ENCODE results near the gene RPLP1. TPM values are rescaled to one million over a fixed set of nuclear protein-coding genes. Genes with fewer than 3 reads are reported as not detected.

Gene RPLP1
- total RNA-seq, 1 donor from 2014 or later = 379 TPM

DNA sequence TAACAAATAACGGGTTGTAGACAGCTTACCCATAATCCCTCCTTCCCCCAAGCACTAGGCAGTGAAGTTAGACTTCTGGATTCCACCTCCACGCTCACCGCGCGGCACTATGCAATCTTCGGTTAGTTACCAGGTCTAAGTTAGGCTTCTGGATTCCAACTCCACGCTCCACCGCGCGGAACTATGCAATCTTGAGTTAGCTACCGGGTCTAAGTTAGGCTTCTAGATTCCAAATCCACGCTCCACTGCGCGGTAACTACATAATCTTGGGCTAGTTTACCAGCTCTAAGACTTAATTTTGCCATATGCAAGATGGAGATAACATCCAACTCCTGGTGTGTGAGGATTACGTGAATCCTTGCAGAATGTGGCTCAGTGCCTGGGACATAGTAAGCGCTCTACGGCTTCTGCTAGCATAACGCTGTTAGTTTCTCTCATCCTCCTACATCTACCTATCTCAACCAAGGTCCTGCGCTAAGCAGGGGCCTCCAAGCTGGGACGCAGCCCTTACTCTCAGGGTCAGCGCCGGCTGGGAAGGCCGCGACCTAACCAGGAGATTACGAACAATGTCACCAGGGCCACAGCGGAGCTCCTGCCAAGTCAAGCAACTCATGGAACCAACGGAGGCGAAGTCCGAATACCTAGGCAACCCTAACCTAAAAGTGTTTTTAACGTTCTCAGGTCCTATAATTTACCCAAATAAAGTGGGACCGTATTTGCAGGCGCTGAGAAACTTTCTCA, 497 bp upstream of the RPLP1 start:
- TF ChIP-seq, protein P1, sequence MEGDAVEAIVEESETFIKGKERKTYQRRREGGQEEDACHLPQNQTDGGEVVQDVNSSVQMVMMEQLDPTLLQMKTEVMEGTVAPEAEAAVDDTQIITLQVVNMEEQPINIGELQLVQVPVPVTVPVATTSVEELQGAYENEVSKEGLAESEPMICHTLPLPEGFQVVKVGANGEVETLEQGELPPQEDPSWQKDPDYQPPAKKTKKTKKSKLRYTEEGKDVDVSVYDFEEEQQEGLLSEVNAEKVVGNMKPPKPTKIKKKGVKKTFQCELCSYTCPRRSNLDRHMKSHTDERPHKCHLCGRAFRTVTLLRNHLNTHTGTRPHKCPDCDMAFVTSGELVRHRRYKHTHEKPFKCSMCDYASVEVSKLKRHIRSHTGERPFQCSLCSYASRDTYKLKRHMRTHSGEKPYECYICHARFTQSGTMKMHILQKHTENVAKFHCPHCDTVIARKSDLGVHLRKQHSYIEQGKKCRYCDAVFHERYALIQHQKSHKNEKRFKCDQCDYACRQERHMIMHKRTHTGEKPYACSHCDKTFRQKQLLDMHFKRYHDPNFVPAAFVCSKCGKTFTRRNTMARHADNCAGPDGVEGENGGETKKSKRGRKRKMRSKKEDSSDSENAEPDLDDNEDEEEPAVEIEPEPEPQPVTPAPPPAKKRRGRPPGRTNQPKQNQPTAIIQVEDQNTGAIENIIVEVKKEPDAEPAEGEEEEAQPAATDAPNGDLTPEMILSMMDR (IDR thresholded peaks at IDR 0.05) = no peak
- peak in 1 of 2 donors; percentile 78 for DNase-seq (ENCODE audit: low spot score in 2 of 2)
- Histone ChIP-seq H3K27ac (peak overlapping the region; percentile 96 to 97), H3K27me3 (no peaks in the 10 kb centered on the region), H3K9me3 (no peaks in the 10 kb centered on the region), H3K4me3 (peak overlapping the region; percentile 87 to 89), H3K4me1 (peaks cover 8 to 17% of the 10 kb centered on the region in 2 donors), H3K36me3 (peaks cover 11 to 28% of the 10 kb centered on the region in 2 donors)
- intact Hi-C loops (cut with DNase I) = loop anchor here (1.0 to 10.0 kb wide), 3 partner anchors 38 to 1023 kb away; partner anchors contain the start of genes GLCE and KIF23

DNA sequence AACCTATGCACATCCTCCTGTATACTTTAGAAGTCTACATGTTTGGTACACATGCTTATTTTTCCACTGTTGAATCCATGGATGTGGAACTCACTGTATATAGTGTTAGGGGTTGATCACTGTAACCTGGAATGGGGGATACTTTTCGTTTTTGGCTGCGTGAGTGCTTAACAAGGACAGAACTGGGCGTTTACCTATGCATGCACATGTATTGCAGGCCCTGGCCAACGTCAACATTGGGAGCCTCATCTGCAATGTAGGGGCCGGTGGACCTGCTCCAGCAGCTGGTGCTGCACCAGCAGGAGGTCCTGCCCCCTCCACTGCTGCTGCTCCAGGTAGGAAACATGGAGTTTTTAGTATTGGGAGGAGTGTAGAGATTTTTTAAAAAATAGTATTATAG, 2.3 kb downstream of the RPLP1 start:
- Histone ChIP-seq H3K27me3 (no peaks in the 10 kb centered on the region), H3K4me3 (peak overlapping the region; percentile 20 to 89), H3K9me3 (no peaks in the 10 kb centered on the region), H3K27ac (no peak overlapping the region), H3K4me1 (peaks cover 8 to 17% of the 10 kb centered on the region in 2 donors), H3K36me3 (peaks cover 14 to 33% of the 10 kb centered on the region in 2 donors)
- TF ChIP-seq, protein P1 (IDR thresholded peaks at IDR 0.05) = no peak
- intact Hi-C loops (cut with DNase I) = loop anchor here (5.0 to 10.0 kb wide), 2 partner anchors 293 to 1020 kb away; partner anchors contain the start of gene GLCE
- DNase-seq (ENCODE audit: low spot score in 2 of 2) = no peak

DNA sequence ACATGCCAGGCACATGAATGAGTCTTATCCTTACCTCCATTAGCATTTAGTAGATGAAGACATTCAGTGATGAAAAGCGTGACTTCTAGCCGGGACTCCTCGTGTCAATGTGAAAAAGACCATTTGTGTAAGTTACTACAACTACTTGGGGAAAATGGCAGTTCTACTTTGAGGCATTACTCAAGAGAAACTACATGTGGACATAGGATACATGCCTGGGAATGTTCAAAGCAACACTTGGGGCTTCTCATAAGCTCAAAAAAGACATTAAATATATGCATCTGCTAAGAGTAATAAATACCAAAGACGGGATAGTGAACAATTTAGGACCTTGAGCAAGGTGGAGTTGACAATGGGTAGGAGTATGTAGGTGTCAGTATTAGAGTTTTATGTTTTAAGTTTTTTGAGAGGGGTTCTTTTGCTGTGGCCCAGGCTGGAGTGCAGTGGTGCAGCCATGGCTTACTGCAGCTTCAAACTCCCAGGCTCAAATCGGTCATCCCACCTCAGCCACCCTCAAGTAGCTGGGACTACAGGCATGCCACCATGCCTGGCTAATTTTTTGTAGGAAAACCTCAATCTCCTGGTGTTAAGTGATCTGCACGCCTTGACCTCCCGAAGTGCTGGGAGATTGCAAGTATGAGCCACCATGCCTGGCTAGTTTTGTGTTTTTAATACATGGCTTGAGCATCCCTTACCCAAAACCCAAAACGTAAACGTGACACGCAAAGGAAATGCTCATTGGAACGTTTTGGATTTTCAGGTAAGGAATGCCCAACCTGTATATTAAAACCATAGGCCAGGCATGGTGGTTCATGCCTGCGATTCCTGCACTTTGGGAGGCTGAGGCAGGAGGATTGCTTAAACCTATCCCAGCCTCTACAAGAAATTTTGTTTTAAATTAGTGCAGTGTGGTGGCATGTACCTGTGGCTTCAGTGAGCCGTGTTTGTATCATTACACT, 3.9 kb downstream of the RPLP1 start:
- no peak for DNase-seq (ENCODE audit: low spot score in 2 of 2)
- H3K27ac ChIP-seq = no peak overlapping the region
- intact Hi-C loops (cut with DNase I) = loop anchor here (10.0 kb wide), 1 partner anchor 1018 kb away; no protein-coding TSS in a partner anchor
- peaks cover 8 to 17% of the 10 kb centered on the region in 2 donors for H3K4me1 ChIP-seq
- H3K36me3 ChIP-seq = peaks cover 14 to 33% of the 10 kb centered on the region in 2 donors
- H3K4me3 ChIP-seq = no peak overlapping the region
- no peaks in the 10 kb centered on the region for H3K27me3 ChIP-seq
- no peaks in the 10 kb centered on the region for H3K9me3 ChIP-seq
- TF ChIP-seq, protein P1 (IDR thresholded peaks at IDR 0.05) = no peak

DNA sequence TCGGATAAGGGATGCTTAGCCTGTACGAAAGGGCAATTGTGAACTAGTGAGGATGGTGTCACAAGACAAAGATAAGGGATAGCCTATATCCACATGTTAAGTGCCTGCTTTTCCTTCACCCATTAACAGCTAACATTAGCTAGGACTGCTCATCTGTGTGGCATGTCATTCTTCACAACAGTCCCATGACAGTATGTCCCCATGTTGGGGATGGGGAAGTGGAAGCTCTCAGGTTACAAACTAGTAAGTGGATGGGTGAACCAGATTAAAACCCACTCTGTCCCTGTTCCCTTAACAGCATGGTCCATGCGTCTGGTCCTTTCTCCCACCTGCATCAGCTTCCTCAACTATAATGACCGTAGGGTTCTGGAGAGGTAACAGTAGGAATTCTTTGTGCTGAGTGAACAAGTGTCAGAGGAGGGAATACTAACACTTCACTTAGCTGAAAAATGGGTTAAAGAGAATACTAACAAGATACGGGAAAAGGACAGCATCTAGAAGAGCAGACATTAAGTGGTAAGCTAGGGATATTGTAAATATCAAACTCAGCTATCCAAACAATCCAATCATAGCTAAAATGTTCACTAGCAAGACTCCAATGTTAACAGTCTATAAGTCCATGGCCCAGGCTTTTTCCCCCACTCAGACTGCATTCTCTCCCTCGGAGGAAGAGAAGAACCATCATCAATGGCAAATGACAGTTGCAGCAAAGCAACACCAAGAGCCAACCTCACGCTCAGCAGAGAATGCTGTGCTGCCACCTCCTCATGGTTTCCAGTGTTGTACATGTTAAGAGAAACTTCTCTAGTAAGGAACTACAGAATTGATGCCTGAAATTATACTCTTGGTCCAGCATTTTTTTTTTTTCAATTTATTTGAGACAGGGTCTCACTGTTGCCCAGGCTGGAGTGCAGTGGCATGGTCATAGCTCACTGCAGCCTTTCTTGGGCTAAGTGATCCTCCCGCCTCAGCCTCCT, 5.0 kb downstream of the RPLP1 start:
- Histone ChIP-seq H3K4me1 (peaks cover 5 to 21% of the 10 kb centered on the region in 2 donors), H3K27me3 (no peaks in the 10 kb centered on the region), H3K36me3 (peaks cover 14 to 33% of the 10 kb centered on the region in 2 donors), H3K27ac (peak overlapping the region in 1 of 2 donors; percentile 11), H3K4me3 (no peak overlapping the region), H3K9me3 (no peaks in the 10 kb centered on the region)
- intact Hi-C loops (cut with DNase I) = loop anchor here (10.0 kb wide), 1 partner anchor 1017 kb away; no protein-coding TSS in a partner anchor
- TF ChIP-seq, protein P1 (IDR thresholded peaks at IDR 0.05) = no peak
- DNase-seq (ENCODE audit: low spot score in 2 of 2) = no peak
